GM12878 (cell line): ENCODE data around the gene PITPNC1. TPM values are rescaled to one million over a fixed set of nuclear protein-coding genes. Genes with fewer than 3 reads are reported as not detected.

Source experiments
- CBFB ChIP-seq: IDR thresholded peaks from 2 replicates; pipeline ENCODE4 v1.6.1; 2016; ENCODE audit warnings: antibody characterized with exemption, low read depth
- CBX3 ChIP-seq: fragments of 200-600 bp; sonication (generic); IDR thresholded peaks from 2 replicates; pipeline ENCODE4 v1.6.1; 2016; ENCODE audit warnings: low read depth, borderline replicate concordance
- HCFC1 ChIP-seq: fragments of 150-350 bp; IDR thresholded peaks from 2 replicates; pipeline ENCODE4 v1.6.1; 2014; ENCODE audit warnings: low read length
- HDGF ChIP-seq: fragments of 450-650 bp; IDR thresholded peaks from 2 replicates; pipeline ENCODE4 v1.6.1; 2016; ENCODE audit warnings: antibody characterized with exemption
- IRF4 ChIP-seq: IDR thresholded peaks from 2 replicates; pipeline ENCODE4 v1.6.1; 2011; ENCODE audit warnings: low read depth, low read length
- LARP7 ChIP-seq: fragments of 450-650 bp; IDR thresholded peaks from 2 replicates; pipeline ENCODE4 v1.6.1; 2017; ENCODE audit warnings: mild to moderate bottlenecking
- NFXL1 ChIP-seq: fragments of 450-650 bp; IDR thresholded peaks from 2 replicates; pipeline ENCODE4 v1.6.1; 2017; ENCODE audit warnings: antibody characterized with exemption, mild to moderate bottlenecking, borderline replicate concordance
- NFYA ChIP-seq: IDR thresholded peaks from 2 replicates; pipeline ENCODE4 v1.6.1; 2011; ENCODE audit warnings: low read depth, mild to moderate bottlenecking, low read length, improper control_type of control experiment, borderline replicate concordance
- NR2C1 ChIP-seq: fragments of 450-650 bp; IDR thresholded peaks from 2 replicates; pipeline ENCODE4 v1.6.1; 2017; ENCODE audit warnings: antibody characterized with exemption, mild to moderate bottlenecking, moderate library complexity
- PAX5 ChIP-seq: IDR thresholded peaks from 2 replicates; pipeline ENCODE4 v1.6.1; 2011; ENCODE audit warnings: low read depth, low read length, borderline replicate concordance
- RAD21 ChIP-seq: IDR thresholded peaks from 2 replicates; pipeline ENCODE4 v1.6.1; 2011; ENCODE audit warnings: mild to moderate bottlenecking, low read depth, low read length, moderate library complexity; ENCODE audit not compliant: insufficient read depth
- RFX5 ChIP-seq: IDR thresholded peaks from 2 replicates; pipeline ENCODE4 v1.6.1; 2011; ENCODE audit warnings: low read depth, low read length, improper control_type of control experiment
- SMARCA5 ChIP-seq: fragments of 450-650 bp; IDR thresholded peaks from 2 replicates; pipeline ENCODE4 v1.6.1; 2017; ENCODE audit warnings: mild to moderate bottlenecking
- SP1 ChIP-seq: IDR thresholded peaks from one replicate; pipeline ENCODE4 v1.6.1; 2011; ENCODE audit warnings: low read depth, low read length
- SPI1 ChIP-seq: IDR thresholded peaks from 2 replicates; pipeline ENCODE4 v1.6.1; 2011; ENCODE audit warnings: low read depth, mild to moderate bottlenecking, low read length, moderate library complexity, borderline replicate concordance; ENCODE audit not compliant: insufficient read depth
- WRNIP1 ChIP-seq: IDR thresholded peaks from 2 replicates; pipeline ENCODE4 v1.6.1; 2011; ENCODE audit warnings: low read depth, low read length, improper control_type of control experiment, borderline replicate concordance
- YBX1 ChIP-seq: fragments of 450-650 bp; IDR thresholded peaks from 2 replicates; pipeline ENCODE4 v1.6.1; 2016; ENCODE audit warnings: antibody characterized with exemption
- YY1 ChIP-seq: IDR thresholded peaks from 2 replicates; pipeline ENCODE4 v1.6.1; 2011; ENCODE audit warnings: low read depth, mild to moderate bottlenecking, low read length
- ZNF207 ChIP-seq: fragments of 450-650 bp; IDR thresholded peaks from 2 replicates; pipeline ENCODE4 v1.6.1; 2014; ENCODE audit warnings: antibody characterized with exemption, mild to moderate bottlenecking, borderline replicate concordance
- ZSCAN29 ChIP-seq: fragments of 450-650 bp; IDR thresholded peaks from 2 replicates; pipeline ENCODE4 v1.6.1; 2017; ENCODE audit warnings: mild to moderate bottlenecking, moderate library complexity
- polyA plus RNA-seq, 11 experiments: library from polyadenylated mRNA; depleted of rRNA in 4 of 11; unstranded in 6 of 11; stranded (reverse) in 5 of 11; fragments of >200 nt; fragmentation: Nextera tagmentation in 4 of 11; fragmentation: Illumina TruSeq in 1 of 11; extraction: Ambion mirVana in 4 of 11; extraction: Trizol in 1 of 11; gene quantifications; 1 replicate in 1 of 11; 2 replicates in 10 of 11; pipeline versions ENCODE4 v1.2.1 to v1.2.3, GENCODE V29; 2011 to 2016; ENCODE audit warnings: inconsistent platforms in 2 of 11, missing spikeins in 2 of 11, low read depth in 1 of 11
- total RNA-seq, 4 experiments: library from RNA; depleted of rRNA in 3 of 4; stranded (reverse); fragments of >200 nt in 3 of 4; fragmentation: Illumina TruSeq in 1 of 4; extraction: Trizol in 1 of 4; gene quantifications; 2 replicates each; pipeline versions ENCODE4 v1.2.1 to v1.2.3, GENCODE V29; 2013 to 2021
- TF ChIP-seq, protein P1 (sequence below): fragments of 450-650 bp; IDR thresholded peaks from 2 replicates; pipeline ENCODE4 v1.6.1; 2016; ENCODE audit warnings: mild to moderate bottlenecking
- TF ChIP-seq, protein P2 (sequence below): fragments of 450-650 bp; conservative IDR thresholded peaks from 2 replicates; pipeline ENCODE4 v1.6.1; 2017; ENCODE audit warnings: mild to moderate bottlenecking, moderate library complexity
- TF ChIP-seq, protein P3 (sequence below): fragments of 450-650 bp; formaldehyde crosslinking; IDR thresholded peaks from 2 replicates; pipeline ENCODE4 v1.5.0; 2022; ENCODE audit warnings: mild to moderate bottlenecking, missing genetic modification characterization
- TF ChIP-seq, protein P4 (sequence below): IDR thresholded peaks from 2 replicates; pipeline ENCODE4 v1.6.1; 2012; ENCODE audit warnings: mild to moderate bottlenecking, low read depth, low read length

PITPNC1 gene
- total and polyA plus RNA-seq, 10 of the 15 experiments (the other 5 are each of a cell fraction or from before 2014, with no cell fraction given), result 12.2 to 62.4 (median 47.3) TPM

DNA sequence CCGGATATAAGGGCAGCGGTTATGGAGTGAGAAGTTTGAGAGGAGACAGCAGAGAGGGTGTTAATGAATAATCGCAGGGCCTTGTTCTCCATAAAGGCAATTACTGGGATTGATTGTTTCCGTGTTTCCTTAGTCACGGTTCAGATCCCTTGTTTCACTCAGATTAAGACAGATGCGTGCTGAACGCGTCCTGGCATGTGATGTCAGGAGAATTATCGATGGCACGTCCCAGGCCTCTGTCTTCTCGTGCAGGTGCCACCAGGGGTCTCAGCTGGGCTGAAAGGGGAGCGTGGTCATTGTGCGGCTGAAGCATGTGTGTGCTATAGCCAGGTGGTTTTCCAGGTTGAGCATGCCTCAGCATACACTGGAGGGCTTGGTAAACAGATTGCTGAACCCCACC is 198.2 kb downstream of the PITPNC1 start (continued):
- TF ChIP-seq SPI1 (no peak), YY1 (0 out of 2 replicates have a peak, but pooled peaks have one; percentile 32), RAD21 (peak; percentile 73), YBX1 (no peak), ZSCAN29 (no peak), PAX5 (0 out of 2 replicates have a peak, but pooled peaks have one; percentile 49), RFX5 (no peak), WRNIP1 (no peak), IRF4 (0 out of 2 replicates have a peak, but pooled peaks have one; percentile 51), CBX3 (no peak), CBFB (no peak), NFXL1 (no peak), LARP7 (no peak; the same call in 1 of the 2 replicates), SMARCA5 (peak; percentile 73; the same call in 1 of the 2 replicates), HDGF (0 out of 2 replicates have a peak, but pooled peaks have one; percentile 26), ZNF207 (no peak), HCFC1 (no peak), NR2C1 (no peak), NFYA (no peak), SP1 (no peak)
- TF ChIP-seq, protein P1, sequence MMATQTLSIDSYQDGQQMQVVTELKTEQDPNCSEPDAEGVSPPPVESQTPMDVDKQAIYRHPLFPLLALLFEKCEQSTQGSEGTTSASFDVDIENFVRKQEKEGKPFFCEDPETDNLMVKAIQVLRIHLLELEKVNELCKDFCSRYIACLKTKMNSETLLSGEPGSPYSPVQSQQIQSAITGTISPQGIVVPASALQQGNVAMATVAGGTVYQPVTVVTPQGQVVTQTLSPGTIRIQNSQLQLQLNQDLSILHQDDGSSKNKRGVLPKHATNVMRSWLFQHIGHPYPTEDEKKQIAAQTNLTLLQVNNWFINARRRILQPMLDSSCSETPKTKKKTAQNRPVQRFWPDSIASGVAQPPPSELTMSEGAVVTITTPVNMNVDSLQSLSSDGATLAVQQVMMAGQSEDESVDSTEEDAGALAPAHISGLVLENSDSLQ, result peak; percentile 39; the same call in 1 of the 2 replicates
- TF ChIP-seq, protein P2, sequence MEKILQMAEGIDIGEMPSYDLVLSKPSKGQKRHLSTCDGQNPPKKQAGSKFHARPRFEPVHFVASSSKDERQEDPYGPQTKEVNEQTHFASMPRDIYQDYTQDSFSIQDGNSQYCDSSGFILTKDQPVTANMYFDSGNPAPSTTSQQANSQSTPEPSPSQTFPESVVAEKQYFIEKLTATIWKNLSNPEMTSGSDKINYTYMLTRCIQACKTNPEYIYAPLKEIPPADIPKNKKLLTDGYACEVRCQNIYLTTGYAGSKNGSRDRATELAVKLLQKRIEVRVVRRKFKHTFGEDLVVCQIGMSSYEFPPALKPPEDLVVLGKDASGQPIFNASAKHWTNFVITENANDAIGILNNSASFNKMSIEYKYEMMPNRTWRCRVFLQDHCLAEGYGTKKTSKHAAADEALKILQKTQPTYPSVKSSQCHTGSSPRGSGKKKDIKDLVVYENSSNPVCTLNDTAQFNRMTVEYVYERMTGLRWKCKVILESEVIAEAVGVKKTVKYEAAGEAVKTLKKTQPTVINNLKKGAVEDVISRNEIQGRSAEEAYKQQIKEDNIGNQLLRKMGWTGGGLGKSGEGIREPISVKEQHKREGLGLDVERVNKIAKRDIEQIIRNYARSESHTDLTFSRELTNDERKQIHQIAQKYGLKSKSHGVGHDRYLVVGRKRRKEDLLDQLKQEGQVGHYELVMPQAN, result no peak
- TF ChIP-seq, protein P3, sequence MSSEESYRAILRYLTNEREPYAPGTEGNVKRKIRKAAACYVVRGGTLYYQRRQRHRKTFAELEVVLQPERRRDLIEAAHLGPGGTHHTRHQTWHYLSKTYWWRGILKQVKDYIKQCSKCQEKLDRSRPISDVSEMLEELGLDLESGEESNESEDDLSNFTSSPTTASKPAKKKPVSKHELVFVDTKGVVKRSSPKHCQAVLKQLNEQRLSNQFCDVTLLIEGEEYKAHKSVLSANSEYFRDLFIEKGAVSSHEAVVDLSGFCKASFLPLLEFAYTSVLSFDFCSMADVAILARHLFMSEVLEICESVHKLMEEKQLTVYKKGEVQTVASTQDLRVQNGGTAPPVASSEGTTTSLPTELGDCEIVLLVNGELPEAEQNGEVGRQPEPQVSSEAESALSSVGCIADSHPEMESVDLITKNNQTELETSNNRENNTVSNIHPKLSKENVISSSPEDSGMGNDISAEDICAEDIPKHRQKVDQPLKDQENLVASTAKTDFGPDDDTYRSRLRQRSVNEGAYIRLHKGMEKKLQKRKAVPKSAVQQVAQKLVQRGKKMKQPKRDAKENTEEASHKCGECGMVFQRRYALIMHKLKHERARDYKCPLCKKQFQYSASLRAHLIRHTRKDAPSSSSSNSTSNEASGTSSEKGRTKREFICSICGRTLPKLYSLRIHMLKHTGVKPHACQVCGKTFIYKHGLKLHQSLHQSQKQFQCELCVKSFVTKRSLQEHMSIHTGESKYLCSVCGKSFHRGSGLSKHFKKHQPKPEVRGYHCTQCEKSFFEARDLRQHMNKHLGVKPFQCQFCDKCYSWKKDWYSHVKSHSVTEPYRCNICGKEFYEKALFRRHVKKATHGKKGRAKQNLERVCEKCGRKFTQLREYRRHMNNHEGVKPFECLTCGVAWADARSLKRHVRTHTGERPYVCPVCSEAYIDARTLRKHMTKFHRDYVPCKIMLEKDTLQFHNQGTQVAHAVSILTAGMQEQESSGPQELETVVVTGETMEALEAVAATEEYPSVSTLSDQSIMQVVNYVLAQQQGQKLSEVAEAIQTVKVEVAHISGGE, result no peak
- TF ChIP-seq, protein P4, sequence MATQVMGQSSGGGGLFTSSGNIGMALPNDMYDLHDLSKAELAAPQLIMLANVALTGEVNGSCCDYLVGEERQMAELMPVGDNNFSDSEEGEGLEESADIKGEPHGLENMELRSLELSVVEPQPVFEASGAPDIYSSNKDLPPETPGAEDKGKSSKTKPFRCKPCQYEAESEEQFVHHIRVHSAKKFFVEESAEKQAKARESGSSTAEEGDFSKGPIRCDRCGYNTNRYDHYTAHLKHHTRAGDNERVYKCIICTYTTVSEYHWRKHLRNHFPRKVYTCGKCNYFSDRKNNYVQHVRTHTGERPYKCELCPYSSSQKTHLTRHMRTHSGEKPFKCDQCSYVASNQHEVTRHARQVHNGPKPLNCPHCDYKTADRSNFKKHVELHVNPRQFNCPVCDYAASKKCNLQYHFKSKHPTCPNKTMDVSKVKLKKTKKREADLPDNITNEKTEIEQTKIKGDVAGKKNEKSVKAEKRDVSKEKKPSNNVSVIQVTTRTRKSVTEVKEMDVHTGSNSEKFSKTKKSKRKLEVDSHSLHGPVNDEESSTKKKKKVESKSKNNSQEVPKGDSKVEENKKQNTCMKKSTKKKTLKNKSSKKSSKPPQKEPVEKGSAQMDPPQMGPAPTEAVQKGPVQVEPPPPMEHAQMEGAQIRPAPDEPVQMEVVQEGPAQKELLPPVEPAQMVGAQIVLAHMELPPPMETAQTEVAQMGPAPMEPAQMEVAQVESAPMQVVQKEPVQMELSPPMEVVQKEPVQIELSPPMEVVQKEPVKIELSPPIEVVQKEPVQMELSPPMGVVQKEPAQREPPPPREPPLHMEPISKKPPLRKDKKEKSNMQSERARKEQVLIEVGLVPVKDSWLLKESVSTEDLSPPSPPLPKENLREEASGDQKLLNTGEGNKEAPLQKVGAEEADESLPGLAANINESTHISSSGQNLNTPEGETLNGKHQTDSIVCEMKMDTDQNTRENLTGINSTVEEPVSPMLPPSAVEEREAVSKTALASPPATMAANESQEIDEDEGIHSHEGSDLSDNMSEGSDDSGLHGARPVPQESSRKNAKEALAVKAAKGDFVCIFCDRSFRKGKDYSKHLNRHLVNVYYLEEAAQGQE, result no peak
